Adipocyte (in vitro differentiated cells): ENCODE results near the gene PLXNA4.
"Not testable (repeated sequence)": the region's sequence is repeated elsewhere in the genome, so short reads cannot be mapped to it uniquely, and the experiment has no call there.

Experiments used
- DNase-seq: peaks from one replicate; pipeline ENCODE4 v3.0.0-alpha.2; 2015; ENCODE audit warnings: low read depth
- H3K27me3 ChIP-seq: replicated peaks from 2 replicates; pipeline ENCODE4 v1.7.0; 2013; ENCODE audit warnings: mild to moderate bottlenecking, low read length, moderate library complexity; ENCODE audit not compliant: control insufficient read depth, insufficient read depth
- H3K36me3 ChIP-seq: 2 replicates; pipeline ENCODE4 v1.7.0; 2013; ENCODE audit warnings: low read length, mild to moderate bottlenecking, moderate library complexity; ENCODE audit not compliant: control insufficient read depth, insufficient read depth, severe bottlenecking
- H3K4me1 ChIP-seq: 2 replicates; pipeline ENCODE4 v1.7.0; 2013; ENCODE audit warnings: mild to moderate bottlenecking, low read length, moderate library complexity; ENCODE audit not compliant: control insufficient read depth, insufficient read depth
- H3K4me3 ChIP-seq: 2 replicates; pipeline ENCODE4 v1.7.0; 2013; ENCODE audit warnings: mild to moderate bottlenecking, low read length, moderate library complexity
- H3K9ac ChIP-seq: 2 replicates; pipeline ENCODE4 v1.7.0; 2013; ENCODE audit warnings: mild to moderate bottlenecking, low read length, moderate library complexity
- H3K9me3 ChIP-seq: 2 replicates; pipeline ENCODE4 v1.7.0; 2013; ENCODE audit warnings: mild to moderate bottlenecking, low read length, moderate library complexity; ENCODE audit not compliant: control insufficient read depth

Gene PLXNA4

DNA sequence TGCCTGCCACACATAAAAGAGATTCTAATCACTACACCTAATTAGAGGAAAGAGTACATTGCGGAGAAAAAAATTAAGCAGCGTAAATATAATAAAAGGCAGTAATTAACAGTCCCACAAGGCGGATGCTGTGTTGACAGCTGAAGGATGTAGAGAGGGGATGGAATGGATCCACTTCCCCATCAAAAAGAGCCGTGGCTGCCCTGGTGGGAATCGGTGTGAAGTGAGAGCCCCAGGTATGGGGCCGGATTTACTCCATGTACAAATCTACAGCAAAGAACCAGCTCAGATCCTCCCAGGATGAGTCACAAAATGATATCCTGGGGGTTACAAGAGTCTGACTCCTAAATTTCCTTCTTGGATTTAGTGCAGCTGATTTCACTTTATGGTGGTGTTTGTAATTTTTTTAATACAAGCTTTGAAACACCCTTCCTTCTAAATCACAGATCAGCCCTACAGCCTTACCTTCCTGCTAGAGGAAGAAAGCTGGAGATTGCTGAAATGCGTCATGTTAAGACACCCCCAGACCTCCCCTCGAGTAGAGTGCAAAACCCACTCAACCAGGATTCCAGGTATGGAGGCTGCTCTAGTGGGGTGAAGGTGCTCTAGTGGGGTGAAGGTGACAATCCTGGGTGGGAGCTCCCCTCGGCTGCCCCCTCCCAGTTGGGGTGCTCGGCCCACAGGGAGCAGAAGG is 398.4 kb downstream of the PLXNA4 start:
- DNase-seq = no peak
- Histone ChIP-seq H3K4me3 (no peak overlapping the region), H3K36me3 (peaks cover 95% of the 10 kb centered on the region)

DNA sequence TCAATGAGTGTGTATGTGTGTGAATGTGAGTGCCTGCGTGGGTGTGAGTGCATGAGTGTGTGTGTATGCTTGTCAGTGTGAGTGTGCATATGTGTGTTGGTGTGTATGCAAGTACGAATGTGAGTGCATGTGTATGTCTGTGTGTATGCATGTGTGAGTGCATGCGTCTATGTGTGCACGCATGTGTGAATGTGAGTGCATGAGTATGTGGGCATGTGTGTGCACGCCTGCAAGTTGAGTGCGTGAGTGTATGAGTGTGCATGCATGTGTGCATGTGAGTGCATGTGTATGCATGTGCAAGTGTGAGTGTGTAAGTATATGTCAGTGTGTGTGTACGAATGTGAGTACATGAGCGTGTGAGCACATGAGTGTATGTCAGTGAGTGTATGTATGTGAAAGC is 399.6 kb downstream of the PLXNA4 start:
- Histone ChIP-seq H3K4me3 (no peak overlapping the region), H3K4me1 (peaks cover 2% of the 10 kb centered on the region), H3K36me3 (peaks cover 90% of the 10 kb centered on the region), H3K27me3 (no peaks in the 10 kb centered on the region), H3K9me3 (no peaks in the 10 kb centered on the region), H3K9ac (no peak overlapping the region)
- DNase-seq = no peak

More for the DNA sequence above, 398.4 kb downstream of the PLXNA4 start:
- Histone ChIP-seq H3K9ac (no peak overlapping the region), H3K4me1 (no peaks in the 10 kb centered on the region), H3K27me3 (no peaks in the 10 kb centered on the region), H3K9me3 (no peaks in the 10 kb centered on the region)

DNA sequence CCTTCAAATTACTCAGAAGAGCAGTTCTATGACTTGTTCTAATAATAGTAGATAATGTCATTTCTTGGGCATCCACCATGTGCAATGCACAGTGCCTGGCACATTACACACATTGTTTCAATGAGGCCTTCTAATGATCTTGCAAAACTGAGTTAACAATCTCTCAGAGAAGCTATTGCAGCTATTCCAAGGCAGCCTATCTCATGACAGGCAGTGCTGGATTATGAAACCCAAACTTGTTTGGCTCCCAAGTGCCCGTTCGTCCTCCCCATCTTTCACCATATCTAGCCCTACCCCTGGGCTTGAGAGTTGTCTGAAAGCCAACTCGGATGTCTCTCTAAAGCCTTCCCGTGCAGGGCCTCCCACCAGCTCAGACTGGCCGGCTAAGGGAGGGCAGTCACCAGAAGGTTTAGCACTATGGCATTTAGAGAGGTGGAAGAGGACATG is 405.1 kb downstream of the PLXNA4 start:
- Histone ChIP-seq H3K4me3 (no peak overlapping the region), H3K9ac (no peak overlapping the region), H3K36me3 (peaks cover 77% of the 10 kb centered on the region), H3K9me3 (no peaks in the 10 kb centered on the region), H3K27me3 (no peaks in the 10 kb centered on the region), H3K4me1 (peaks cover 17% of the 10 kb centered on the region)
- peak; percentile 19 for DNase-seq

DNA sequence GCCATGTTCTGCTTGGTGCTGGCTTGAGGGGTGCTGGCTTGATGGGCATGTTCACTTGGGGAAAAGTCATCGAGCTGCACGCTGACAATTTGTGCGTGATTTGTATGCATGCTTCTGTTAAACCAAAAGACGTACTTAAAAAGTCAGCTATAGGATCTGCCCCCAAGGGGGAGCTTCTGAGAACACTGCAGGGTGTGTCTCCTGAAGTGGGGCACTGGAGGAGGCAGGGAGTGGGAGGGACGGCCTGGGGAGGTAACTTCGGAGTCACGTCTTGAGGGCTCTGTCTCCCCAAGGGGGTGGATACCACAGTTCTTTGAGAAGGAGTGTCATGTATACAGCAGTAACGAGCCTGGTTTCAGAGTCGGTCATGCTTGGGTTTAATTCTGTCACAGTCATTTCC is 406.5 kb downstream of the PLXNA4 start:
- Histone ChIP-seq H3K4me1 (peaks cover 17% of the 10 kb centered on the region), H3K36me3 (peaks cover 71% of the 10 kb centered on the region), H3K27me3 (no peaks in the 10 kb centered on the region), H3K4me3 (no peak overlapping the region), H3K9me3 (no peaks in the 10 kb centered on the region), H3K9ac (no peak overlapping the region)
- DNase-seq = no peak

DNA sequence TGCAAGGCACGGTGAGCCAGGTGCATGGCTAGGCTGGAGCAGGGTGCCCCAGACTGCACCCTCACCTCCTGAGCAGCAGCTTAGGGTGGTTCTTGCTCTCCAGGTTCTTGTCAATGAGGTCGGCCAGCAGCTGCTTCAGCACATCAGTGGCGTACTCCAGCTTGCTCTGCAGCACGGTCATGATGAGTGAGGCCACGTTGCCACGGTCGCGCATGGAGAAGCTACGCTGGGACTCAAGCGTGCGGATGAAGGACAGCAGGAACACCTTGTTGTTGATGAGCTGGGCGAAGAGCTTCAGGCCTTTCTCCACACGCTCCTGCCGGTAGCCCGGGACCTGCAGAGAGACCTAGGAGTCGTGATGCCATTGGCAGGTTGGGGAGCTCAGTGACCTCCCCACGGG is 408.0 kb downstream of the PLXNA4 start:
- H3K4me1 ChIP-seq = peaks cover 17% of the 10 kb centered on the region
- no peaks in the 10 kb centered on the region for H3K9me3 ChIP-seq
- H3K36me3 ChIP-seq = peaks cover 69% of the 10 kb centered on the region
- no peaks in the 10 kb centered on the region for H3K27me3 ChIP-seq
- H3K4me3 ChIP-seq = no peak overlapping the region
- no peak overlapping the region for H3K9ac ChIP-seq
- DNase-seq = no peak

DNA sequence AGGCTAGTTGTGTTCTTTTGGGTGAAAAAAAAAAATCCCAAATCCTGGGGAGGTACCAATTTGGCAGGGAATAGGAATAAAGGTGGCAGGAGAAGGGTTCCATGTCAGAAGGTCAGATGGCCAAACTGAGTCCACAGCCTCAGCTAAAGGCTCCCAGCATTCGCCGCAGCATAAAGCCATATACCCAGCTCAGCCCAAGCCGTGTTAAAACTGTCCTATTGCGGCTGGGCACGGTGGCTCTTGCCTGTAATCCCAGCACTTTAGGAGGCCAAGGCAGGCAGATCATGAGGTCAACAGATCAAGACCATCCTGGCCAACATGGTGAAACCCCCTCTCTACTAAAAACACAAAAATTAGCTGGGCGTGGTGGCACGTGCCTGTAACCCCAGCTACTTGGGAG is 410.6 kb downstream of the PLXNA4 start:
- H3K9me3 ChIP-seq, H3K27me3 ChIP-seq, DNase-seq, H3K4me3 ChIP-seq, H3K9ac ChIP-seq: not testable (repeated sequence)
- peaks cover 25% of the 10 kb centered on the region for H3K4me1 ChIP-seq
- H3K36me3 ChIP-seq = peaks cover 69% of the 10 kb centered on the region

DNA sequence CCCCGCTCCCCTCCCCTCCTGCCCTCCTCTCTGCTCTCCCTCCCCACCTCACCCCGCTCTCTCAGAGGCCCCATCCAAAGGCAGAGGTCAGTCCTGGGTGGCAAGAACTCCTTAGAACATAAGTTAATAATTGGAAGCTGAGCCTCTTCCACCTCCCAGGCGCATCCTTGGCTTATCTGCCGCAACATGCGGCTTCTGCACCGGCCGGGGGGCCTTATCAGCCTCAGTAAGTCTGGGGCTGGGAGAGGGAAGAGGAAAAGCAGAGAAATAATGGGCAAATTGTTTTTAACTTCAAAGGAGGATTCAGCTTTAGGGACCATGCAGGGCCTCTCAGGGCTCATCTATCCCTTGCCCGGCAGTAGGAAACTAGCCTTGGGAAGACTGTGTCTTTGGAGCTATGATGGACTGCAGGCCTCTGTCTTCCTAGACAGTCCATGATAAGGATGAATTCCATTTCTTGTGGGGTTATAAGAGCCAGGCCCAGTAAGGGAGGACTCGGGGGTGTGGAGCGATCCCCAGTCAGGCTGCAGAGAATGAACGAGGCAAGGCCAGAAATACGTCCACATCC is 411.6 kb downstream of the PLXNA4 start:
- Histone ChIP-seq H3K27me3 (no peaks in the 10 kb centered on the region), H3K4me1 (peaks cover 18% of the 10 kb centered on the region), H3K4me3 (no peak overlapping the region), H3K9ac (no peak overlapping the region), H3K36me3 (peaks cover 70% of the 10 kb centered on the region), H3K9me3 (no peaks in the 10 kb centered on the region)
- DNase-seq = no peak

DNA sequence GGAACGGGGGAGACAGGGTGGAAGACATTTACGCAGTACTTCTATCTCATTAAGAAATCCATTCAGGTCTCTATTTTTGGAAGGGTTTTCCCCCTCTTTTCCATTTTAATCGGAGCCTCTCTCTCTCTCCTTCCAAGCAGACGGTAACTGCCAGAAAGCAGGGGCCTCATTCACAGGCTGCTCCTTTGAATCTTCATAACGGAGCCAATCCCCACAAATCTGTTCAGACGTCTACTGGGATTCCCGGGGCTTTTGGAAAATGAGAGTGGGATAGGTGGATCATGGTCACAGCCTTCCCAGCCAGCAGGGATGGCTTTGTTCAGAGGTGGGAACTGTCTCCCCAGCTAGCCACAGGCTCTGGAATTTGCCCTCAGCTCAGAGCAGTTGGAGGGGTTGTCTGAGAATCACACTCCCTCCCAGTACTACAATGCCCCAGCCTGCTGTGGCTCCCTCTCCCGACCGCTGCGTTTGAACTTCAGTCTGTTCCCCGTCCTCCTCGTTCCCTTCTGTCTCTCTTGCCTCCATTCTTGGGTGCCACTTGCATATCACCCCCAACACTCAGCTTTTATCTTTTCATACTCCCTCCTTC is 413.6 kb downstream of the PLXNA4 start:
- no peaks in the 10 kb centered on the region for H3K9me3 ChIP-seq
- no peak overlapping the region for H3K4me3 ChIP-seq
- H3K4me1 ChIP-seq = peaks cover 18% of the 10 kb centered on the region
- H3K27me3 ChIP-seq = no peaks in the 10 kb centered on the region
- no peak overlapping the region for H3K9ac ChIP-seq
- DNase-seq = no peak
- H3K36me3 ChIP-seq = peaks cover 70% of the 10 kb centered on the region

DNA sequence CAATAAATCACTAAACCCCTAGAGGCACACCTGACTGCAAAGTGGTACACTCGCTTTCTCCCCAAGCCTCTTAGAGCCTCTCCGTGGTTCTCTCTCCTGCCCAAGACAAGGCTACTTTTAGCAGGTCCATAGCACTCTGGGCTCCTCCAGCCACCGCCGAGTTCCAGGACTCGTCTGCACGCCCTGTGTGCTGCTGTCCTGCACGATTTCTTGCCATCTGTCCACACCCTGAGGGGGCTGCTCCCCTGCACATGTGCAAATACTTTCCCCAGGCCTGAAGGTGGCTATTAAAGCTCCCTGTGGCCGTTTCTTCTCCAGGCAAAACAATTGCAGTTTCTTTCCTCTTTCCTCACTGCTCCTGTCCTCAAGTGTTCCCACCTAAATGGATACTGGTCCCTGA is 414.3 kb downstream of the PLXNA4 start:
- Histone ChIP-seq H3K36me3 (peaks cover 72% of the 10 kb centered on the region), H3K4me1 (peaks cover 18% of the 10 kb centered on the region), H3K9ac (no peak overlapping the region), H3K27me3 (no peaks in the 10 kb centered on the region), H3K9me3 (no peaks in the 10 kb centered on the region), H3K4me3 (no peak overlapping the region)
- no peak for DNase-seq

DNA sequence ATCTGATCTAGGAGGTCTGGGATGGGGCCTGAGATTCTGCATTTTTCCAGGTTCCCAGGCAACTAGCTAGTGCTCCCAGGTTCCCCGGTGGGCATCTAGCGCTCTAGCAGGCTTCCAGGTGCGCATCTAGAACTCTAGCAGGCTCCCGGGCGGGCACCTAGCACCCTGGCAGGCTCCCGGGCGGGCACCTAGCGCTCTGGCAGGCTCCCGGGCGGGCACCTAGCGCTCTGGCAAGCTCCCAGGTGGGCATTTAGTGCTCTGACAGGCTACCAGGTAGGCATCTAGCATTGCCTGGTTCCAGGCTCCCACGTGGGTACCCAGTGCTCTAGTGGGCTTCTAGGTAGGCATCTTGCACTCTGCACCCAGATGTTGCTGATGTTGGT is 414.7 kb downstream of the PLXNA4 start:
- DNase-seq = no peak
- Histone ChIP-seq H3K9ac (no peak overlapping the region), H3K4me1 (peaks cover 18% of the 10 kb centered on the region), H3K36me3 (peaks cover 75% of the 10 kb centered on the region), H3K9me3 (no peaks in the 10 kb centered on the region), H3K4me3 (no peak overlapping the region), H3K27me3 (no peaks in the 10 kb centered on the region)

DNA sequence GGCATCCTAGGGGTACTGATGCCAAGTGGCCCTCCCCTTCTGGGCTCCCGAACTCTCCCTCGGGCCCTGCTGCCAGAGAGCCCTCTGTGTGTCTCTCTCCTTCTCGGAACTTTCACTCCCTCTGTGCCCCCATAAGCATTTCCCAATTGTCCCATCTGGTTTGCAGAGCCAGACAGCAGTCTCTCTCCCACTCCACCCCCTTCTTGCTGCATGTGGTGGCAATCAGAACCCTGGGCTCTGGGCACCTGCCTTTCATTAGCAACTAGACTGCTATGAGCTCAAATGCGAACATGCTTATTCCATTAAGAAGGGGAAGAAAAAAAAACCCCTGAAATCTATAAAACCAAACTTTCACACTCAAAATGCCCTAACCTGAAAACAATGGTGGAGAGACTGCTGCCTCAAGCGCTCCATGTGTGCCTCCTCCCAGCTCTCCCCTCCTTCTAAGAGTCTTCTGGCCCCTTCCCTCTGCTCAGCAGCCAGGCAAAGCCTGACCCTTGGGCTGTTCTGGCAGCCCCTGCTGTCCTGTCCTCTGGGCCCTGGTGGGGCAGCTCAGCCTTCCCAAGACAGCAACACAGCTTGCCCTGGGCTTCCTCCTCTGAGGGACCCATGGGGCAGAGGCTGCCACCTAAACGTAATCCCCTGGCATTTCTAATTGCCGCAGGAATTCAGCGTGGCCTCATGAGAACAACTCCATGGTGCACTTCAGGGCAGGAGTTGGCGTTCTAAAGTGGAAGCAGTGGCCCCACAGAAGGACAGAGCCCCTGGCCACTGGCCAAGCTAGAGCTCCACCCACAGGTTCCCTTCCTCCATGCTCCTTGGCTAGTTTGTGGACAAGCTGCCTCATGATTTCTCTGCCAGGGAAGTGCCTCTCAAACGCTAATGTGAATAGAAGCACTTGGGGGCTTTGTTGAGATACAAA is 415.4 kb downstream of the PLXNA4 start:
- H3K27me3 ChIP-seq = no peaks in the 10 kb centered on the region
- H3K4me3 ChIP-seq = no peak overlapping the region
- H3K4me1 ChIP-seq = peaks cover 18% of the 10 kb centered on the region
- DNase-seq = peak; percentile 71
- peaks cover 74% of the 10 kb centered on the region for H3K36me3 ChIP-seq
- no peaks in the 10 kb centered on the region for H3K9me3 ChIP-seq
- H3K9ac ChIP-seq = no peak overlapping the region
